HEK293 (cell line): ENCODE measurements around the gene HNRNPA0.
A peak's percentile ranks its signal among the peaks of the same experiment; 100 is the strongest.

ENCODE experiments used
- BCL11B ChIP-seq: fragments of 450-650 bp; formaldehyde crosslinking; IDR thresholded peaks from 2 replicates; pipeline ENCODE4 v1.5.1; 2016; ENCODE audit warnings: low read depth, missing biosample characterization, missing genetic modification characterization
- GLI2 ChIP-seq: fragments of 450-650 bp; formaldehyde crosslinking; IDR thresholded peaks from 2 replicates; pipeline ENCODE4; 2017; ENCODE audit warnings: missing biosample characterization, missing genetic modification characterization, low read depth, borderline replicate concordance
- GLIS2 ChIP-seq: fragments of 450-650 bp; formaldehyde crosslinking; IDR thresholded peaks from 2 replicates; pipeline ENCODE4 v1.5.1; 2016; ENCODE audit warnings: missing biosample characterization, missing genetic modification characterization
- SCRT2 ChIP-seq: fragments of 450-650 bp; formaldehyde crosslinking; IDR thresholded peaks from 2 replicates; pipeline ENCODE4 v1.5.1; 2016; ENCODE audit warnings: missing biosample characterization, missing genetic modification characterization
- TCF7L2 ChIP-seq: IDR thresholded peaks from 2 replicates; pipeline ENCODE4 v1.6.1; 2011; ENCODE audit warnings: low read depth, mild to moderate bottlenecking, inconsistent platforms, low read length, moderate library complexity, borderline replicate concordance
- ZBTB17 ChIP-seq: fragments of 450-650 bp; formaldehyde crosslinking; IDR thresholded peaks from 2 replicates; pipeline ENCODE4 v1.5.1; 2016; ENCODE audit warnings: missing biosample characterization, missing genetic modification characterization
- ZEB2 ChIP-seq: fragments of 450-650 bp; formaldehyde crosslinking; IDR thresholded peaks from 2 replicates; pipeline ENCODE4 v1.5.1; 2016; ENCODE audit warnings: missing biosample characterization, missing genetic modification characterization
- ZNF112 ChIP-seq: fragments of 450-650 bp; formaldehyde crosslinking; IDR thresholded peaks from 2 replicates; pipeline ENCODE4 v1.5.0; 2017; ENCODE audit warnings: missing biosample characterization, missing genetic modification characterization
- ZNF121 ChIP-seq: fragments of 450-650 bp; formaldehyde crosslinking; IDR thresholded peaks from 2 replicates; pipeline ENCODE4 v1.5.1; 2016; ENCODE audit warnings: missing biosample characterization, missing genetic modification characterization
- ZNF157 ChIP-seq: fragments of 450-650 bp; formaldehyde crosslinking; IDR thresholded peaks from 2 replicates; pipeline ENCODE4 v1.5.1; 2016; ENCODE audit warnings: missing biosample characterization, missing genetic modification characterization
- ZNF266 ChIP-seq: fragments of 450-650 bp; formaldehyde crosslinking; IDR thresholded peaks from 2 replicates; pipeline ENCODE4 v1.5.1; 2016; ENCODE audit warnings: missing biosample characterization, missing genetic modification characterization, low read depth
- ZNF292 ChIP-seq: fragments of 450-650 bp; formaldehyde crosslinking; IDR thresholded peaks from 2 replicates; pipeline ENCODE4 v1.5.1; 2016; ENCODE audit warnings: low read depth, missing biosample characterization, missing genetic modification characterization, borderline replicate concordance
- ZNF302 ChIP-seq: fragments of 450-650 bp; formaldehyde crosslinking; IDR thresholded peaks from 2 replicates; pipeline ENCODE4 v1.5.1; 2016; ENCODE audit warnings: missing biosample characterization, missing genetic modification characterization, low read depth
- ZNF341 ChIP-seq: fragments of 450-650 bp; formaldehyde crosslinking; IDR thresholded peaks from 2 replicates; pipeline ENCODE4; 2016; ENCODE audit warnings: low read depth, missing biosample characterization, missing genetic modification characterization
- ZNF354C ChIP-seq: fragments of 450-650 bp; formaldehyde crosslinking; IDR thresholded peaks from 2 replicates; pipeline ENCODE4 v1.5.1; 2016; ENCODE audit warnings: missing biosample characterization, missing genetic modification characterization, low read depth, borderline replicate concordance
- ZNF404 ChIP-seq: fragments of 450-650 bp; formaldehyde crosslinking; IDR thresholded peaks from 2 replicates; pipeline ENCODE4 v1.5.1; 2017; ENCODE audit warnings: missing biosample characterization, missing genetic modification characterization
- ZNF416 ChIP-seq: fragments of 450-650 bp; formaldehyde crosslinking; IDR thresholded peaks from 2 replicates; pipeline ENCODE4 v1.5.1; 2016; ENCODE audit warnings: missing biosample characterization, missing genetic modification characterization
- ZNF521 ChIP-seq: fragments of 450-650 bp; formaldehyde crosslinking; IDR thresholded peaks from 2 replicates; pipeline ENCODE4 v1.5.1; 2017; ENCODE audit warnings: missing biosample characterization, mild to moderate bottlenecking, missing genetic modification characterization
- ZNF548 ChIP-seq: fragments of 450-650 bp; formaldehyde crosslinking; IDR thresholded peaks from 2 replicates; pipeline ENCODE4 v1.5.1; 2016; ENCODE audit warnings: missing biosample characterization, missing genetic modification characterization
- ZNF555 ChIP-seq: fragments of 450-650 bp; formaldehyde crosslinking; conservative IDR thresholded peaks from 2 replicates; pipeline ENCODE4 v1.5.1; 2017; ENCODE audit warnings: missing biosample characterization, mild to moderate bottlenecking, missing genetic modification characterization, inconsistent platforms
- ZNF561 ChIP-seq: fragments of 450-650 bp; IDR thresholded peaks from 2 replicates; pipeline ENCODE4 v1.5.1; 2018; ENCODE audit warnings: missing biosample characterization, missing genetic modification characterization, borderline replicate concordance
- ZNF571 ChIP-seq: fragments of 450-650 bp; formaldehyde crosslinking; IDR thresholded peaks from 2 replicates; pipeline ENCODE4 v1.5.0; 2017; ENCODE audit warnings: missing biosample characterization, missing genetic modification characterization
- ZNF621 ChIP-seq: fragments of 450-650 bp; formaldehyde crosslinking; IDR thresholded peaks from 2 replicates; pipeline ENCODE4 v1.5.1; 2017; ENCODE audit warnings: missing biosample characterization, missing genetic modification characterization
- ZNF768 ChIP-seq: fragments of 450-650 bp; formaldehyde crosslinking; IDR thresholded peaks from 2 replicates; pipeline ENCODE4 v1.5.1; 2018; ENCODE audit warnings: missing biosample characterization, mild to moderate bottlenecking, missing genetic modification characterization
- TF ChIP-seq, protein P1 (sequence below): fragments of 450-650 bp; formaldehyde crosslinking; IDR thresholded peaks from 2 replicates; pipeline ENCODE4 v1.5.1; 2017; ENCODE audit warnings: missing biosample characterization, missing genetic modification characterization
- TF ChIP-seq, protein P2 (sequence below): fragments of 450-650 bp; formaldehyde crosslinking; IDR thresholded peaks from 2 replicates; pipeline ENCODE4 v1.5.1; 2017; ENCODE audit warnings: missing biosample characterization, missing genetic modification characterization
- TF ChIP-seq, protein P3 (sequence below): fragments of 450-650 bp; formaldehyde crosslinking; IDR thresholded peaks from 2 replicates; pipeline ENCODE4 v1.5.1; 2016; ENCODE audit warnings: missing biosample characterization, missing genetic modification characterization
- TF ChIP-seq, protein P4 (sequence below): fragments of 450-650 bp; formaldehyde crosslinking; IDR thresholded peaks from 2 replicates; pipeline ENCODE4 v1.5.1; 2016; ENCODE audit warnings: missing biosample characterization, missing genetic modification characterization
- TF ChIP-seq, protein P5 (sequence below): fragments of 450-650 bp; formaldehyde crosslinking; IDR thresholded peaks from 2 replicates; pipeline ENCODE4 v1.5.1; 2016; ENCODE audit warnings: missing biosample characterization, missing genetic modification characterization
- TF ChIP-seq, protein P6 (sequence below): fragments of 450-650 bp; formaldehyde crosslinking; IDR thresholded peaks from 2 replicates; pipeline ENCODE4 v1.5.1; 2017; ENCODE audit warnings: missing biosample characterization, missing genetic modification characterization
- TF ChIP-seq, protein P7 (sequence below): fragments of 450-650 bp; formaldehyde crosslinking; IDR thresholded peaks from 2 replicates; pipeline ENCODE4 v1.5.1; 2016; ENCODE audit warnings: missing biosample characterization, missing genetic modification characterization

HNRNPA0 gene

DNA sequence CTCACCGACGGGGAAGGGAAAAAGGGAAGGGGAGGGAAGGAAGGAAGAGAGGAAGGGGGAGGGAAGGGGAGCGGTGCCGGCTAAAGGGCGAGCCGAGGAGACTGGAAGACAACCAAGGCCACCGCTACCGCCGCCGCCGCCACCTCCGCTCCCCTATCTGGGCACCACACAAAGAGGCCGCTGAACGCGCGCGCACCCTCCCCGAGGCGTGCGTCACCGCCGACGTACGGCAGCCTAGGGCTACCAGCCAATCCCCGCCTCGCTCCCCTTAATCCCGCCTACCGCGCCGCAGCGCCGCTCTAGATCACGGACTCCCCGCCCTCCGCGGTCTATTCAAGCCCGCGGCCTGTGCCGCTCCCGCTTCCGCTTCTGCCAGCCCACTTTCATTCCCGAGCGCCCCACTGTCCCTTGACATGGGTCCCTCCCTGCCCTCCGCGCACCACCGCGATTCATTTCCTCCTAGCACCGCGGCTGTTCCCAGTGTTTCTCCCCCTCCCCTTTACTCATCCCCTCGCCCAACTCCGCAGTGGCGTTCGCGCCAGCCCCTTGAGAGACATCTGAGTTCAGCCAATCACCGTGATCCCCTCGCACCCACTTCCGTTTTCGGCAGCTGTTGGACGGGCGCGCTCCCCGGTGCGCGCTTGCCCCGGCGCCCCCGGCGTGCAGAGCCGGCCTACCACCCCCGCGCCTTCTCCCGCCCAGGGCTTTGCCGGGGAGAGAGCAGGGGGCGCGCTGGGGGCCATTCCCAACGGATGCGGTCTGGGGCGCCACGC lies at the start of gene HNRNPA0 (continued):
- TF ChIP-seq, protein P1, sequence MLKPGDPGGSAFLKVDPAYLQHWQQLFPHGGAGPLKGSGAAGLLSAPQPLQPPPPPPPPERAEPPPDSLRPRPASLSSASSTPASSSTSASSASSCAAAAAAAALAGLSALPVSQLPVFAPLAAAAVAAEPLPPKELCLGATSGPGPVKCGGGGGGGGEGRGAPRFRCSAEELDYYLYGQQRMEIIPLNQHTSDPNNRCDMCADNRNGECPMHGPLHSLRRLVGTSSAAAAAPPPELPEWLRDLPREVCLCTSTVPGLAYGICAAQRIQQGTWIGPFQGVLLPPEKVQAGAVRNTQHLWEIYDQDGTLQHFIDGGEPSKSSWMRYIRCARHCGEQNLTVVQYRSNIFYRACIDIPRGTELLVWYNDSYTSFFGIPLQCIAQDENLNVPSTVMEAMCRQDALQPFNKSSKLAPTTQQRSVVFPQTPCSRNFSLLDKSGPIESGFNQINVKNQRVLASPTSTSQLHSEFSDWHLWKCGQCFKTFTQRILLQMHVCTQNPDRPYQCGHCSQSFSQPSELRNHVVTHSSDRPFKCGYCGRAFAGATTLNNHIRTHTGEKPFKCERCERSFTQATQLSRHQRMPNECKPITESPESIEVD: no peak
- TF ChIP-seq, protein P2, sequence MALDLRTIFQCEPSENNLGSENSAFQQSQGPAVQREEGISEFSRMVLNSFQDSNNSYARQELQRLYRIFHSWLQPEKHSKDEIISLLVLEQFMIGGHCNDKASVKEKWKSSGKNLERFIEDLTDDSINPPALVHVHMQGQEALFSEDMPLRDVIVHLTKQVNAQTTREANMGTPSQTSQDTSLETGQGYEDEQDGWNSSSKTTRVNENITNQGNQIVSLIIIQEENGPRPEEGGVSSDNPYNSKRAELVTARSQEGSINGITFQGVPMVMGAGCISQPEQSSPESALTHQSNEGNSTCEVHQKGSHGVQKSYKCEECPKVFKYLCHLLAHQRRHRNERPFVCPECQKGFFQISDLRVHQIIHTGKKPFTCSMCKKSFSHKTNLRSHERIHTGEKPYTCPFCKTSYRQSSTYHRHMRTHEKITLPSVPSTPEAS (tag by site-specific recombination): peak; percentile 7; the same call in 1 of the 2 replicates
- TF ChIP-seq, protein P3, sequence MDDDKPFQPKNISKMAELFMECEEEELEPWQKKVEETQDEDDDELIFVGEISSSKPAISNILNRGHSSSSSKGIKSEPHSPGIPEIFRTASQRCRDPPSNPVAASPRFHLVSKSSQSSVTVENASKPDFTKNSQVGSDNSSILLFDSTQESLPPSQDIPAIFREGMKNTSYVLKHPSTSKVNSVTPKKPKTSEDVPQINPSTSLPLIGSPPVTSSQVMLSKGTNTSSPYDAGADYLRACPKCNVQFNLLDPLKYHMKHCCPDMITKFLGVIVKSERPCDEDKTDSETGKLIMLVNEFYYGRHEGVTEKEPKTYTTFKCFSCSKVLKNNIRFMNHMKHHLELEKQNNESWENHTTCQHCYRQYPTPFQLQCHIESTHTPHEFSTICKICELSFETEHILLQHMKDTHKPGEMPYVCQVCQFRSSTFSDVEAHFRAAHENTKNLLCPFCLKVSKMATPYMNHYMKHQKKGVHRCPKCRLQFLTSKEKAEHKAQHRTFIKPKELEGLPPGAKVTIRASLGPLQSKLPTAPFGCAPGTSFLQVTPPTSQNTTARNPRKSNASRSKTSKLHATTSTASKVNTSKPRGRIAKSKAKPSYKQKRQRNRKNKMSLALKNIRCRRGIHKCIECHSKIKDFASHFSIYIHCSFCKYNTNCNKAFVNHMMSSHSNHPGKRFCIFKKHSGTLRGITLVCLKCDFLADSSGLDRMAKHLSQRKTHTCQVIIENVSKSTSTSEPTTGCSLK (tag by site-specific recombination): no peak
- TF ChIP-seq ZNF548: no peak
- TF ChIP-seq ZNF266: no peak
- no peak for TF ChIP-seq ZNF621 (tag by site-specific recombination)
- peak; percentile 99 for TF ChIP-seq GLIS2 (tag by site-specific recombination)
- no peak for TF ChIP-seq ZNF292 (tag by site-specific recombination)
- TF ChIP-seq, protein P4, sequence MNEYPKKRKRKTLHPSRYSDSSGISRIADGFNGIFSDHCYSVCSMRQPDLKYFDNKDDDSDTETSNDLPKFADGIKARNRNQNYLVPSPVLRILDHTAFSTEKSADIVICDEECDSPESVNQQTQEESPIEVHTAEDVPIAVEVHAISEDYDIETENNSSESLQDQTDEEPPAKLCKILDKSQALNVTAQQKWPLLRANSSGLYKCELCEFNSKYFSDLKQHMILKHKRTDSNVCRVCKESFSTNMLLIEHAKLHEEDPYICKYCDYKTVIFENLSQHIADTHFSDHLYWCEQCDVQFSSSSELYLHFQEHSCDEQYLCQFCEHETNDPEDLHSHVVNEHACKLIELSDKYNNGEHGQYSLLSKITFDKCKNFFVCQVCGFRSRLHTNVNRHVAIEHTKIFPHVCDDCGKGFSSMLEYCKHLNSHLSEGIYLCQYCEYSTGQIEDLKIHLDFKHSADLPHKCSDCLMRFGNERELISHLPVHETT (tag by site-specific recombination): peak; percentile 88
- no peak for TF ChIP-seq ZNF555
- TF ChIP-seq ZNF561 (tag by site-specific recombination): 0 out of 2 replicates have a peak, but pooled peaks have one; percentile 84
- no peak for TF ChIP-seq ZNF404 (tag by site-specific recombination)
- TF ChIP-seq ZNF416 (tag by site-specific recombination): no peak
- TF ChIP-seq, protein P5, sequence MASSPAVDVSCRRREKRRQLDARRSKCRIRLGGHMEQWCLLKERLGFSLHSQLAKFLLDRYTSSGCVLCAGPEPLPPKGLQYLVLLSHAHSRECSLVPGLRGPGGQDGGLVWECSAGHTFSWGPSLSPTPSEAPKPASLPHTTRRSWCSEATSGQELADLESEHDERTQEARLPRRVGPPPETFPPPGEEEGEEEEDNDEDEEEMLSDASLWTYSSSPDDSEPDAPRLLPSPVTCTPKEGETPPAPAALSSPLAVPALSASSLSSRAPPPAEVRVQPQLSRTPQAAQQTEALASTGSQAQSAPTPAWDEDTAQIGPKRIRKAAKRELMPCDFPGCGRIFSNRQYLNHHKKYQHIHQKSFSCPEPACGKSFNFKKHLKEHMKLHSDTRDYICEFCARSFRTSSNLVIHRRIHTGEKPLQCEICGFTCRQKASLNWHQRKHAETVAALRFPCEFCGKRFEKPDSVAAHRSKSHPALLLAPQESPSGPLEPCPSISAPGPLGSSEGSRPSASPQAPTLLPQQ: no peak; the same call in 1 of the 2 replicates
- TF ChIP-seq ZNF157 (tag by site-specific recombination): no peak
- TF ChIP-seq TCF7L2: no peak
- TF ChIP-seq ZEB2: peak; percentile 99
- TF ChIP-seq ZNF521 (tag by site-specific recombination): no peak
- no peak for TF ChIP-seq ZNF302 (tag by site-specific recombination)
- TF ChIP-seq GLI2 (tag by site-specific recombination): no peak
- TF ChIP-seq BCL11B: peak; percentile 17; the same call in 1 of the 2 replicates
- peak; percentile 85 for TF ChIP-seq SCRT2 (tag by site-specific recombination)
- TF ChIP-seq, protein P6, sequence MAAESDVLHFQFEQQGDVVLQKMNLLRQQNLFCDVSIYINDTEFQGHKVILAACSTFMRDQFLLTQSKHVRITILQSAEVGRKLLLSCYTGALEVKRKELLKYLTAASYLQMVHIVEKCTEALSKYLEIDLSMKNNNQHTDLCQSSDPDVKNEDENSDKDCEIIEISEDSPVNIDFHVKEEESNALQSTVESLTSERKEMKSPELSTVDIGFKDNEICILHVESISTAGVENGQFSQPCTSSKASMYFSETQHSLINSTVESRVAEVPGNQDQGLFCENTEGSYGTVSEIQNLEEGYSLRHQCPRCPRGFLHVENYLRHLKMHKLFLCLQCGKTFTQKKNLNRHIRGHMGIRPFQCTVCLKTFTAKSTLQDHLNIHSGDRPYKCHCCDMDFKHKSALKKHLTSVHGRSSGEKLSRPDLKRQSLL (tag by site-specific recombination): no peak
- TF ChIP-seq ZNF121 (tag by site-specific recombination): 0 out of 2 replicates have a peak, but pooled peaks have one; percentile 26
- no peak for TF ChIP-seq ZNF354C (tag by site-specific recombination)
- TF ChIP-seq ZNF341: peak; percentile 100
- no peak for TF ChIP-seq ZNF571 (tag by site-specific recombination)
- TF ChIP-seq ZNF768: 0 out of 2 replicates have a peak, but pooled peaks have one; percentile 35
- no peak for TF ChIP-seq ZNF112 (tag by site-specific recombination)
- TF ChIP-seq, protein P7, sequence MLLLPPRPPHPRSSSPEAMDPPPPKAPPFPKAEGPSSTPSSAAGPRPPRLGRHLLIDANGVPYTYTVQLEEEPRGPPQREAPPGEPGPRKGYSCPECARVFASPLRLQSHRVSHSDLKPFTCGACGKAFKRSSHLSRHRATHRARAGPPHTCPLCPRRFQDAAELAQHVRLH (tag by site-specific recombination): peak; percentile 86
- peak; percentile 94 for TF ChIP-seq ZBTB17
